Vagina (tissue), 2 donors: ENCODE data around the gene HSPA8.

Experiments
- POLR2A ChIP-seq, 2 donors: fragments of 450-650 bp; IDR thresholded peaks; one replicate each; pipeline ENCODE4 v1.6.1; 2017; ENCODE audit warnings: antibody characterized with exemption in 2 of 2, mild to moderate bottlenecking in 2 of 2, moderate library complexity in 2 of 2
- TF ChIP-seq, protein P1 (sequence below), 3 experiments: fragments of 450-650 bp in 2 of 3; fragments of 200-600 bp in 1 of 3; sonication (generic) in 1 of 3; IDR thresholded peaks; one replicate each; pipeline ENCODE4 v1.5.1; 2017 to 2019; ENCODE audit warnings: antibody characterized with exemption in 3 of 3, mild to moderate bottlenecking in 2 of 3, moderate library complexity in 2 of 3

DNA sequence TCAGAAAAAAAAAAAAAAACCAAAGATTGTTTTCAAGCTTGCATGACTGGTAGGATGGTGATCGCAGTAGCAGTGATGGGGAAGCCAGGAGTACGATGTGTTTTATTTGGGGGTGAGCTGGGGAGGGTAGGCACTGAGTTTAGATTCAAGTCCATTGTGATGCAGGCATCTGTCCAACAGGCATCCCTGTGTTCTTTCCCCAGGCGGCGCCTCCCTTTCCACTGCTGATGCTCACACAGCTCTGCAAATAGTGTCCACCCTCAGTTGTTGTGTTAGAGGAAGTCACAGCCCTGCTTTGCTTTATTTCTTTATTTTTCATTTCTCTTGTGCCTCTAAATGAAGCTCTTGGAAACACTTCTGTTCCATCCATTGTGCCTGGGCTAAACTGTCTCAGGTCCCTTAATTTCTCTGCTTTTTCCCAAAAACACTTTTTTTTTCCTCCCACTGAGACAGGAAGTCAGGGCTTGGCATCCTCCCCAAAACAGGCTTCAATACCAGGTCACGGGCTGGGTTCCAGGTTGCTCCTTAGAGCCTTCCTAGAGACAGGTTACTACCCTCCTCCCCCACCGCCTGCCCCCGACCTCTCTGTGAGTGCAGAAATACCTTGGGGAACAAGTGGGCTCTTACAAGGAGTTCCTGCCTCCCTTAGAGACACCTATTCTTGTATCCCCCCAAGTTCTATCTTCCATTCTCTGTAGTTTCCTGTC, 38.6 kb upstream of the HSPA8 start:
- TF ChIP-seq, protein P1, sequence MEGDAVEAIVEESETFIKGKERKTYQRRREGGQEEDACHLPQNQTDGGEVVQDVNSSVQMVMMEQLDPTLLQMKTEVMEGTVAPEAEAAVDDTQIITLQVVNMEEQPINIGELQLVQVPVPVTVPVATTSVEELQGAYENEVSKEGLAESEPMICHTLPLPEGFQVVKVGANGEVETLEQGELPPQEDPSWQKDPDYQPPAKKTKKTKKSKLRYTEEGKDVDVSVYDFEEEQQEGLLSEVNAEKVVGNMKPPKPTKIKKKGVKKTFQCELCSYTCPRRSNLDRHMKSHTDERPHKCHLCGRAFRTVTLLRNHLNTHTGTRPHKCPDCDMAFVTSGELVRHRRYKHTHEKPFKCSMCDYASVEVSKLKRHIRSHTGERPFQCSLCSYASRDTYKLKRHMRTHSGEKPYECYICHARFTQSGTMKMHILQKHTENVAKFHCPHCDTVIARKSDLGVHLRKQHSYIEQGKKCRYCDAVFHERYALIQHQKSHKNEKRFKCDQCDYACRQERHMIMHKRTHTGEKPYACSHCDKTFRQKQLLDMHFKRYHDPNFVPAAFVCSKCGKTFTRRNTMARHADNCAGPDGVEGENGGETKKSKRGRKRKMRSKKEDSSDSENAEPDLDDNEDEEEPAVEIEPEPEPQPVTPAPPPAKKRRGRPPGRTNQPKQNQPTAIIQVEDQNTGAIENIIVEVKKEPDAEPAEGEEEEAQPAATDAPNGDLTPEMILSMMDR (IDR thresholded peaks at IDR 0.05): no peak
- TF ChIP-seq POLR2A (IDR thresholded peaks at IDR 0.05): no peak
